Liver (tissue), 3 donors: ENCODE measurements around the gene CRYGC.

Source experiments
- EGR1 ChIP-seq, 2 donors: IDR thresholded peaks; 2 replicates each; pipeline ENCODE4 v1.6.1; 2016 to 2018; ENCODE audit warnings: antibody characterized with exemption in 2 of 2, low read depth in 2 of 2
- FOXA1 ChIP-seq: IDR thresholded peaks from 2 replicates; pipeline ENCODE4 v1.6.1; 2016; ENCODE audit warnings: antibody characterized with exemption
- FOXA2 ChIP-seq: IDR thresholded peaks from 2 replicates; pipeline ENCODE4 v1.6.1; 2016; ENCODE audit warnings: antibody characterized with exemption
- GABPA ChIP-seq, 2 donors: IDR thresholded peaks in 1 of 2; conservative IDR thresholded peaks in 1 of 2; 2 replicates each; pipeline ENCODE4 v1.6.1; 2016; ENCODE audit warnings: antibody characterized with exemption in 2 of 2, mild to moderate bottlenecking in 1 of 2, moderate library complexity in 1 of 2
- JUND ChIP-seq, 2 donors: IDR thresholded peaks; 2 replicates each; pipeline ENCODE4 v1.6.1; 2016; ENCODE audit warnings: antibody characterized with exemption in 2 of 2
- RAD21 ChIP-seq, 2 donors: IDR thresholded peaks; 2 replicates each; pipeline ENCODE4 v1.6.1; 2016; ENCODE audit warnings: antibody characterized with exemption in 2 of 2, mild to moderate bottlenecking in 2 of 2
- SP1 ChIP-seq: IDR thresholded peaks from 2 replicates; pipeline ENCODE4 v1.6.1; 2018; ENCODE audit warnings: antibody characterized with exemption, mild to moderate bottlenecking
- TAF1 ChIP-seq: conservative IDR thresholded peaks from 2 replicates; pipeline ENCODE4 v1.6.1; 2016; ENCODE audit warnings: antibody characterized with exemption, mild to moderate bottlenecking
- YY1 ChIP-seq: IDR thresholded peaks from 2 replicates; pipeline ENCODE4 v1.6.1; 2016; ENCODE audit warnings: antibody characterized with exemption, mild to moderate bottlenecking
- TF ChIP-seq, protein P1 (sequence below): fragments of 150-350 bp; IDR thresholded peaks from 2 replicates; pipeline ENCODE4 v1.5.1; 2017; ENCODE audit warnings: improper control_type of control experiment, low read depth, low read length; ENCODE audit not compliant: missing input control
- TF ChIP-seq, protein P2 (sequence below): IDR thresholded peaks from 2 replicates; pipeline ENCODE4 v1.6.1; 2016; ENCODE audit warnings: antibody characterized with exemption
- TF ChIP-seq, protein P3 (sequence below): IDR thresholded peaks from 2 replicates; pipeline ENCODE4 v1.6.1; 2016; ENCODE audit warnings: antibody characterized with exemption, mild to moderate bottlenecking
- TF ChIP-seq, protein P4 (sequence below): IDR thresholded peaks from 2 replicates; pipeline ENCODE4 v1.6.1; 2016; ENCODE audit warnings: antibody characterized with exemption
- TF ChIP-seq, protein P5 (sequence below): IDR thresholded peaks from 2 replicates; pipeline ENCODE4 v1.6.1; 2016; ENCODE audit warnings: antibody characterized with exemption
- donor health status: healthy.
- donor health status: healthy.

DNA sequence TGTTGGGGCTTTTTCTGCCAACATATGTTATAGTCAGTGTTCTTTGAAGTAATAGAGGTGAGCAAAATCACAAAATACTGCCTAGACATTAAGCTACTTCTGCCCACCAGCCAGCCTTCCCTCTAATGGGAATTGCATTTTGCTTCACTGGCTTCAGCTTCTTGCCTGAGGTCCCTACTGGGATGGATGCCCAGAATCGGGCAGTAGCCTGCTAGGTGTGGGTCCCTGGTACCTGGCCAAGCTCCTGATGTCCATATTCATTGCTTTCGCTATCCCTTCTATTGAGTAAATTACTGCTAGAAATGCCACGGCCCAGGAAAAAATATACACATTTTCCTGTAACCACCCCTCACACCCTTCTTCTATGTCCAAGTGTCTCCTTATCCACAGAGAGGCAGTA lies 32.3 kb downstream of the CRYGC start:
- TF ChIP-seq YY1: no peak
- no peak for TF ChIP-seq EGR1 (IDR thresholded peaks at IDR 0.05; ENCODE audit: low read depth in 2 of 2)
- TF ChIP-seq, protein P1, sequence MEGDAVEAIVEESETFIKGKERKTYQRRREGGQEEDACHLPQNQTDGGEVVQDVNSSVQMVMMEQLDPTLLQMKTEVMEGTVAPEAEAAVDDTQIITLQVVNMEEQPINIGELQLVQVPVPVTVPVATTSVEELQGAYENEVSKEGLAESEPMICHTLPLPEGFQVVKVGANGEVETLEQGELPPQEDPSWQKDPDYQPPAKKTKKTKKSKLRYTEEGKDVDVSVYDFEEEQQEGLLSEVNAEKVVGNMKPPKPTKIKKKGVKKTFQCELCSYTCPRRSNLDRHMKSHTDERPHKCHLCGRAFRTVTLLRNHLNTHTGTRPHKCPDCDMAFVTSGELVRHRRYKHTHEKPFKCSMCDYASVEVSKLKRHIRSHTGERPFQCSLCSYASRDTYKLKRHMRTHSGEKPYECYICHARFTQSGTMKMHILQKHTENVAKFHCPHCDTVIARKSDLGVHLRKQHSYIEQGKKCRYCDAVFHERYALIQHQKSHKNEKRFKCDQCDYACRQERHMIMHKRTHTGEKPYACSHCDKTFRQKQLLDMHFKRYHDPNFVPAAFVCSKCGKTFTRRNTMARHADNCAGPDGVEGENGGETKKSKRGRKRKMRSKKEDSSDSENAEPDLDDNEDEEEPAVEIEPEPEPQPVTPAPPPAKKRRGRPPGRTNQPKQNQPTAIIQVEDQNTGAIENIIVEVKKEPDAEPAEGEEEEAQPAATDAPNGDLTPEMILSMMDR: no peak
- TF ChIP-seq, protein P2, sequence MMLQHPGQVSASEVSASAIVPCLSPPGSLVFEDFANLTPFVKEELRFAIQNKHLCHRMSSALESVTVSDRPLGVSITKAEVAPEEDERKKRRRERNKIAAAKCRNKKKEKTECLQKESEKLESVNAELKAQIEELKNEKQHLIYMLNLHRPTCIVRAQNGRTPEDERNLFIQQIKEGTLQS: no peak
- TF ChIP-seq RAD21 (IDR thresholded peaks at IDR 0.05): no peak
- TF ChIP-seq, protein P3, sequence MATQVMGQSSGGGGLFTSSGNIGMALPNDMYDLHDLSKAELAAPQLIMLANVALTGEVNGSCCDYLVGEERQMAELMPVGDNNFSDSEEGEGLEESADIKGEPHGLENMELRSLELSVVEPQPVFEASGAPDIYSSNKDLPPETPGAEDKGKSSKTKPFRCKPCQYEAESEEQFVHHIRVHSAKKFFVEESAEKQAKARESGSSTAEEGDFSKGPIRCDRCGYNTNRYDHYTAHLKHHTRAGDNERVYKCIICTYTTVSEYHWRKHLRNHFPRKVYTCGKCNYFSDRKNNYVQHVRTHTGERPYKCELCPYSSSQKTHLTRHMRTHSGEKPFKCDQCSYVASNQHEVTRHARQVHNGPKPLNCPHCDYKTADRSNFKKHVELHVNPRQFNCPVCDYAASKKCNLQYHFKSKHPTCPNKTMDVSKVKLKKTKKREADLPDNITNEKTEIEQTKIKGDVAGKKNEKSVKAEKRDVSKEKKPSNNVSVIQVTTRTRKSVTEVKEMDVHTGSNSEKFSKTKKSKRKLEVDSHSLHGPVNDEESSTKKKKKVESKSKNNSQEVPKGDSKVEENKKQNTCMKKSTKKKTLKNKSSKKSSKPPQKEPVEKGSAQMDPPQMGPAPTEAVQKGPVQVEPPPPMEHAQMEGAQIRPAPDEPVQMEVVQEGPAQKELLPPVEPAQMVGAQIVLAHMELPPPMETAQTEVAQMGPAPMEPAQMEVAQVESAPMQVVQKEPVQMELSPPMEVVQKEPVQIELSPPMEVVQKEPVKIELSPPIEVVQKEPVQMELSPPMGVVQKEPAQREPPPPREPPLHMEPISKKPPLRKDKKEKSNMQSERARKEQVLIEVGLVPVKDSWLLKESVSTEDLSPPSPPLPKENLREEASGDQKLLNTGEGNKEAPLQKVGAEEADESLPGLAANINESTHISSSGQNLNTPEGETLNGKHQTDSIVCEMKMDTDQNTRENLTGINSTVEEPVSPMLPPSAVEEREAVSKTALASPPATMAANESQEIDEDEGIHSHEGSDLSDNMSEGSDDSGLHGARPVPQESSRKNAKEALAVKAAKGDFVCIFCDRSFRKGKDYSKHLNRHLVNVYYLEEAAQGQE: no peak
- TF ChIP-seq FOXA1: no peak
- TF ChIP-seq, protein P4, sequence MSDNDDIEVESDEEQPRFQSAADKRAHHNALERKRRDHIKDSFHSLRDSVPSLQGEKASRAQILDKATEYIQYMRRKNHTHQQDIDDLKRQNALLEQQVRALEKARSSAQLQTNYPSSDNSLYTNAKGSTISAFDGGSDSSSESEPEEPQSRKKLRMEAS: no peak
- no peak for TF ChIP-seq GABPA (IDR thresholded peaks at IDR 0.05 in 1 of 2, conservative IDR thresholded peaks at IDR 0.05 in 1 of 2)
- TF ChIP-seq FOXA2: no peak
- no peak for TF ChIP-seq TAF1
- TF ChIP-seq, protein P5, sequence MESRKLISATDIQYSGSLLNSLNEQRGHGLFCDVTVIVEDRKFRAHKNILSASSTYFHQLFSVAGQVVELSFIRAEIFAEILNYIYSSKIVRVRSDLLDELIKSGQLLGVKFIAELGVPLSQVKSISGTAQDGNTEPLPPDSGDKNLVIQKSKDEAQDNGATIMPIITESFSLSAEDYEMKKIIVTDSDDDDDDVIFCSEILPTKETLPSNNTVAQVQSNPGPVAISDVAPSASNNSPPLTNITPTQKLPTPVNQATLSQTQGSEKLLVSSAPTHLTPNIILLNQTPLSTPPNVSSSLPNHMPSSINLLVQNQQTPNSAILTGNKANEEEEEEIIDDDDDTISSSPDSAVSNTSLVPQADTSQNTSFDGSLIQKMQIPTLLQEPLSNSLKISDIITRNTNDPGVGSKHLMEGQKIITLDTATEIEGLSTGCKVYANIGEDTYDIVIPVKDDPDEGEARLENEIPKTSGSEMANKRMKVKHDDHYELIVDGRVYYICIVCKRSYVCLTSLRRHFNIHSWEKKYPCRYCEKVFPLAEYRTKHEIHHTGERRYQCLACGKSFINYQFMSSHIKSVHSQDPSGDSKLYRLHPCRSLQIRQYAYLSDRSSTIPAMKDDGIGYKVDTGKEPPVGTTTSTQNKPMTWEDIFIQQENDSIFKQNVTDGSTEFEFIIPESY: no peak
- no peak for TF ChIP-seq JUND (IDR thresholded peaks at IDR 0.05)
- no peak for TF ChIP-seq SP1
